DMS114 treated with DMSO at 0.1 percent for 48 hours (cell line): ENCODE data around the gene GCNT2.
"Not testable (repeated sequence)": the region's sequence is repeated elsewhere in the genome, so short reads cannot be mapped to it uniquely, and the experiment has no call there.

ENCODE experiments used
- DNase-seq: peaks from one replicate; lab custom pipeline; 2025; ENCODE audit not compliant: unreplicated experiment; lab: John Stamatoyannopoulos, UW

The GCNT2 gene

GRCh38 chr6:10514049-10514780, 6.9 kb upstream of the GCNT2 start:
- DNase-seq, result no peak

- no peak for DNase-seq
Measured at GRCh38 chr6:10516953-10517352, 4.2 kb upstream of the GCNT2 start.

- no peak for DNase-seq
Measured at GRCh38 chr6:10518557-10519407, 2.4 kb upstream of the GCNT2 start.

GRCh38 chr6:10519408-10519697, 1.8 kb upstream of the GCNT2 start:
- not testable (repeated sequence) for DNase-seq

- DNase-seq, result no peak
Measured at GRCh38 chr6:10520468-10520867, 683 bp upstream of the GCNT2 start.

- DNase-seq, result no peak
Measured at GRCh38 chr6:10522929-10523573, 1.9 kb downstream of the GCNT2 start.

GRCh38 chr6:10526156-10526555, 5.0 kb downstream of the GCNT2 start:
- no peak for DNase-seq

- no peak for DNase-seq
Measured at GRCh38 chr6:10528158-10528981, 7.2 kb downstream of the GCNT2 start.

GRCh38 chr6:10529231-10529801, 8.2 kb downstream of the GCNT2 start:
- DNase-seq, result no peak

GRCh38 chr6:10529828-10530374, 8.8 kb downstream of the GCNT2 start:
- not testable (repeated sequence) for DNase-seq

GRCh38 chr6:10531503-10531902, 10.4 kb downstream of the GCNT2 start:
- no peak for DNase-seq

- no peak for DNase-seq
Measured at GRCh38 chr6:10531942-10532341, 10.8 kb downstream of the GCNT2 start.

GRCh38 chr6:10532392-10532791, 11.2 kb downstream of the GCNT2 start:
- no peak for DNase-seq

GRCh38 chr6:10534419-10534762, 13.2 kb downstream of the GCNT2 start:
- DNase-seq, result no peak

GRCh38 chr6:10535193-10535592, 14.0 kb downstream of the GCNT2 start:
- no peak for DNase-seq

- DNase-seq, result no peak
Measured at GRCh38 chr6:10537726-10538125, 16.6 kb downstream of the GCNT2 start.

GRCh38 chr6:10540073-10540746, 19.1 kb downstream of the GCNT2 start:
- no peak for DNase-seq

- no peak for DNase-seq
Measured at GRCh38 chr6:10541591-10541990, 20.4 kb downstream of the GCNT2 start.

GRCh38 chr6:10542213-10542612, 21.1 kb downstream of the GCNT2 start:
- no peak for DNase-seq

- DNase-seq, result no peak
Measured at GRCh38 chr6:10543488-10543887, 22.3 kb downstream of the GCNT2 start.
